ENCODE data around the gene ZNF157.

GRCh38 chrX:47456080-47456479, 85.7 kb downstream of the ZNF157 start:
- TF ChIP-seq, protein P1, sequence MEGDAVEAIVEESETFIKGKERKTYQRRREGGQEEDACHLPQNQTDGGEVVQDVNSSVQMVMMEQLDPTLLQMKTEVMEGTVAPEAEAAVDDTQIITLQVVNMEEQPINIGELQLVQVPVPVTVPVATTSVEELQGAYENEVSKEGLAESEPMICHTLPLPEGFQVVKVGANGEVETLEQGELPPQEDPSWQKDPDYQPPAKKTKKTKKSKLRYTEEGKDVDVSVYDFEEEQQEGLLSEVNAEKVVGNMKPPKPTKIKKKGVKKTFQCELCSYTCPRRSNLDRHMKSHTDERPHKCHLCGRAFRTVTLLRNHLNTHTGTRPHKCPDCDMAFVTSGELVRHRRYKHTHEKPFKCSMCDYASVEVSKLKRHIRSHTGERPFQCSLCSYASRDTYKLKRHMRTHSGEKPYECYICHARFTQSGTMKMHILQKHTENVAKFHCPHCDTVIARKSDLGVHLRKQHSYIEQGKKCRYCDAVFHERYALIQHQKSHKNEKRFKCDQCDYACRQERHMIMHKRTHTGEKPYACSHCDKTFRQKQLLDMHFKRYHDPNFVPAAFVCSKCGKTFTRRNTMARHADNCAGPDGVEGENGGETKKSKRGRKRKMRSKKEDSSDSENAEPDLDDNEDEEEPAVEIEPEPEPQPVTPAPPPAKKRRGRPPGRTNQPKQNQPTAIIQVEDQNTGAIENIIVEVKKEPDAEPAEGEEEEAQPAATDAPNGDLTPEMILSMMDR (IDR thresholded peaks at IDR 0.05; ENCODE audit: low read length), result no peak
- TF ChIP-seq EZH2phosphoT487 (IDR thresholded peaks at IDR 0.05; ENCODE audit: low read length), result no peak

All from MM.1S (cell line).